Tibial artery (tissue), 4 donors: ENCODE data around the gene LRSAM1.
A peak's percentile ranks its signal among the peaks of the same experiment; 100 is the strongest.

ENCODE experiments used
- DNase-seq, 2 donors: peaks; one replicate each; pipeline ENCODE4 v3.0.0-alpha.2; 2019
- H3K27ac ChIP-seq, 2 donors: fragments of 200-600 bp; sonication (generic) in 1 of 2; 1 replicate in 1 of 2; 2 replicates in 1 of 2; pipeline ENCODE4 v1.5.1; 2018 to 2019; ENCODE audit warnings: mild to moderate bottlenecking in 1 of 2
- H3K27me3 ChIP-seq, 2 donors: fragments of 200-600 bp; sonication (generic) in 1 of 2; one replicate each; pipeline versions ENCODE4 v1.5.1 to v1.6.0; 2016 to 2019
- H3K36me3 ChIP-seq, 3 donors: fragments of 200-600 bp; sonication (generic) in 2 of 3; one replicate each; pipeline ENCODE4 v1.5.1; 2016 to 2019; ENCODE audit warnings: mild to moderate bottlenecking in 2 of 3
- H3K4me1 ChIP-seq, 4 donors: fragments of 200-600 bp; sonication (generic) in 2 of 4; 1 replicate in 3 of 4; 2 replicates in 1 of 4; pipeline ENCODE4 v1.5.1; 2016 to 2019
- H3K4me3 ChIP-seq, 2 donors: fragments of 200-600 bp; sonication (generic) in 1 of 2; 1 replicate in 1 of 2; 2 replicates in 1 of 2; pipeline ENCODE4 v1.5.1; 2018 to 2019; ENCODE audit warnings: mild to moderate bottlenecking in 2 of 2
- H3K9me3 ChIP-seq, 3 donors: fragments of 200-600 bp; sonication (generic) in 1 of 3; one replicate each; pipeline ENCODE4 v1.5.1; 2016 to 2019
- intact Hi-C: fragments of 100-400 bp; cut with DNase I; formaldehyde crosslinking; loops from one replicate; pipeline ENCODE4 v1.15.0; 2023; ENCODE audit warnings: low total_unique reads
- TF ChIP-seq, protein P1 (sequence below), 2 experiments: fragments of 200-600 bp in 1 of 2; fragments of 450-650 bp in 1 of 2; IDR thresholded peaks; one replicate each; pipeline ENCODE4 v1.5.1; 2017 to 2019; ENCODE audit warnings: antibody characterized with exemption in 2 of 2, mild to moderate bottlenecking in 1 of 2, moderate library complexity in 1 of 2

LRSAM1 gene

DNA sequence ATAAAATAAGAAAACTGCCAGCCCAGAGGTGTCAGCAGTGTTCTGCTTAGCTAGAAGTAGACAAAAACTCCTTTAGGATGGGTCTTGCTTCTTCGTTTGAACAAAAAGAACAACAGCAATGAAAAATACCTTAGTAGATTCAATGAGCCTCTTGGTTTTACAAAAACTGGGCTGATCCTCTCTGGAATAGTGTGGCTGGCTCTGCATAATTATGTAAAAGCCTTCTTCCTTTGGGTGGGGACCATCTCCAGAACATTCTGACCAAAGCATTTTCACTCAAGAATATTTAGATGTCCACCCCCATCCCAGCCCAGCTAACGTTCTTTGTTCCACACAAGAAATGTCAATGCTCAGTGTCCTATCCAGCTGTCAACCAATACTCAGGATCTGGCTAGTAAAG is 63.2 kb downstream of the LRSAM1 start:
- Histone ChIP-seq H3K4me1 (peaks cover 0 to 20% (median 10%) of the 10 kb centered on the region in 4 donors), H3K4me3 (no peak overlapping the region), H3K36me3 (peaks cover 47 to 89% (median 65%) of the 10 kb centered on the region in 3 donors), H3K27ac (no peak overlapping the region), H3K27me3 (no peaks in the 10 kb centered on the region), H3K9me3 (no peaks in the 10 kb centered on the region)
- TF ChIP-seq, protein P1, sequence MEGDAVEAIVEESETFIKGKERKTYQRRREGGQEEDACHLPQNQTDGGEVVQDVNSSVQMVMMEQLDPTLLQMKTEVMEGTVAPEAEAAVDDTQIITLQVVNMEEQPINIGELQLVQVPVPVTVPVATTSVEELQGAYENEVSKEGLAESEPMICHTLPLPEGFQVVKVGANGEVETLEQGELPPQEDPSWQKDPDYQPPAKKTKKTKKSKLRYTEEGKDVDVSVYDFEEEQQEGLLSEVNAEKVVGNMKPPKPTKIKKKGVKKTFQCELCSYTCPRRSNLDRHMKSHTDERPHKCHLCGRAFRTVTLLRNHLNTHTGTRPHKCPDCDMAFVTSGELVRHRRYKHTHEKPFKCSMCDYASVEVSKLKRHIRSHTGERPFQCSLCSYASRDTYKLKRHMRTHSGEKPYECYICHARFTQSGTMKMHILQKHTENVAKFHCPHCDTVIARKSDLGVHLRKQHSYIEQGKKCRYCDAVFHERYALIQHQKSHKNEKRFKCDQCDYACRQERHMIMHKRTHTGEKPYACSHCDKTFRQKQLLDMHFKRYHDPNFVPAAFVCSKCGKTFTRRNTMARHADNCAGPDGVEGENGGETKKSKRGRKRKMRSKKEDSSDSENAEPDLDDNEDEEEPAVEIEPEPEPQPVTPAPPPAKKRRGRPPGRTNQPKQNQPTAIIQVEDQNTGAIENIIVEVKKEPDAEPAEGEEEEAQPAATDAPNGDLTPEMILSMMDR (IDR thresholded peaks at IDR 0.05): no peak
- DNase-seq: no peak
- intact Hi-C loops: no loop called here

DNA sequence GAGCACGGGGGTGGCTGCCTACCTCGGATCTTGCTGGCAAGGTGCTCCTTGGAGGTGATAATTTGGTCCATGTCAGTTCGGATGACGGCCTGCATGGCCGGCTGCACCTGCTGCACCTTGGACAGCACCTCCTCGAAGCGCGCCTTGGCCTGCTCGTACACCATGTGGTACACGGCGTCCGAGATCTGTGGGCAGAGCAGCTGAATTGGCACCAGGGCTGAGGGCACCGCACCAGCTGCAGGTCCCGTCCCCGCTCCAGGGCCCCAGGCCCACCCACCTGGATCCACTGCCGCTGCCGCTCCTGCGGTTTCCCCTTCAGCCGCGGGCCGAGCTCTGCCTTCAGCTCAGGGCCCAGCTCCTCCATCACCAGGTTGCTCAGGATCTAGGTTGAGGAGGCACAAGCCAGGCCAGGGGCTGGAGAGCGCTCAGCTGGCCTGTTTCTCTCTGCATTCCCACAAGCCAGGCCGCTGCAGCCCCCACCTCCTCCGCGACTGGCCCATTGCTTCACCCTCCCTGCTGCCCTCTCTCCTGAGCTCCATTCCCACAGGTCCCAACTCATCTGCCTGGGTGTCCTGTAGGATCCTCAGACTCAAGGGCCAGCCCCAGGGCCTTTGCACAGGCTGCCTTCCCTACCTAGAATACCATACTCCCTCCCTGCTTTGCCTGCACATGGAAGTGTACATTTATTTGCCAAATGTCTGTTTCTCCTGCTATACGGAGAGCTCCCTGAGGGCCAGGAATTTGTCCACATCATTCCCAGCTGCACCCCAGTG is 65.7 kb downstream of the LRSAM1 start:
- Histone ChIP-seq H3K9me3 (no peaks in the 10 kb centered on the region), H3K4me3 (no peak overlapping the region), H3K27me3 (no peaks in the 10 kb centered on the region), H3K36me3 (peaks cover 47 to 75% (median 59%) of the 10 kb centered on the region in 3 donors), H3K27ac (no peak overlapping the region), H3K4me1 (peaks cover 0 to 36% (median 24%) of the 10 kb centered on the region in 4 donors)
- TF ChIP-seq, protein P1 (IDR thresholded peaks at IDR 0.05): no peak
- intact Hi-C loops: no loop called here
- DNase-seq: peak in 1 of 2 donors; percentile 63

DNA sequence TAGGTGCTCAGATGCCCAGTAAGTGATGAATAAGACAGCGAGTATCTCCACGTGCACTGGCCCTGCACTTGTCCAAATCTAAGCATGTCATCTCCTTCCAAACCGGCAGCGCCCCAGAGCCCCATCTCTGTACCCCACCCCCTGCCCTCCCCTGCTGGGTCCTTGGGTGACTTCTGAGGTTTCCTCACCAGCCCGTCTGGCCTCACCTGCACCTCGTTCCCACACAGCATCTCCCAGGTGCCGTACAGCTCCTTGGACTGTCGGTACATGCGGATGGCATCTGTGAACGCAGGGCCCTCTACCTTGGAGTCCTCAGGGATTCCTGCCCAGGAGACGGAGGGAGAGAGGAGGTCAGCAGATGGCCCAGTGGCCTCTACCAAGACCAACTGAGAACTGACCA is 66.3 kb downstream of the LRSAM1 start:
- TF ChIP-seq, protein P1 (IDR thresholded peaks at IDR 0.05): no peak
- H3K4me1 ChIP-seq: peaks cover 0 to 42% (median 30%) of the 10 kb centered on the region in 4 donors
- peaks cover 47 to 69% (median 61%) of the 10 kb centered on the region in 3 donors for H3K36me3 ChIP-seq
- H3K4me3 ChIP-seq: no peak overlapping the region
- H3K27ac ChIP-seq: no peak overlapping the region
- H3K27me3 ChIP-seq: no peaks in the 10 kb centered on the region
- no peak for DNase-seq
- H3K9me3 ChIP-seq: no peaks in the 10 kb centered on the region
- intact Hi-C loops: no loop called here

DNA sequence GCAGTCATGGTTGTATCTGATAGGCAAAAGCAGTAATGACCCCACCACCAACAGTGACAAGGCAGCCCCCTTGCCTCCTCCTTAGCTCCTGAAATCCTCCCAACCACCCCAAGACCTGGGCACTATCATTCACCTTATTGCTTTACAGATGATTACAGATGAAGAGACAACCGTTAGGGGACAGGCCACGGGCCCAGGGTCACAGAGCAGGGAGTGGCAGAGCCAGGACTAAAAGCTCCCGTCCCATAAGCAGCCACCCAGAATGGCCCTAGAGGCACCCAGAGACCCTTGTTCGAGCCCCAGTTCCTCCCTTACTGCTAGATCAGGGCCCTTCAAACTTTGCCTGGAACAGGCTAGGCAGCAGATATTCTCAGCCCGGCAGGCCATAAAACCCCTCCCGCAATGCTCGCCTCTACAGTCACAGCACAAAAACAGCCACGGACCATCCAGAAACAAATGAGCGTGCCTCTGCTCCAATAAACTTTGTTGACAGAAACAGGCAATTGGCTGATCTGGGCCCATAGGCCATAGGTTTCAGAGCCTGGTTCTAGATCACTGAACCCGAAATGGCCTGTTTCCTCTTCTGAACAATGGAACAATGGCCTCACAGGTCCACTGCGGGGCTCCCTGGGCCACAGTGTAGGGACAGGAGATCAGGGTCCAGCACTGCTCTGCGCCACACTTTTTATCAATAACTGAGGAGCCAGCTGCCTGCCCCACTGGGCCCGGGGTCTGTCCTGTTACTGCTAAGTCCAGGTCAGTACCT is 67.0 kb downstream of the LRSAM1 start:
- H3K27me3 ChIP-seq: no peaks in the 10 kb centered on the region
- peaks cover 43 to 63% (median 58%) of the 10 kb centered on the region in 3 donors for H3K36me3 ChIP-seq
- intact Hi-C loops: no loop called here
- H3K9me3 ChIP-seq: peaks cover 0 to under 1% (median 0%) of the 10 kb centered on the region in 3 donors
- H3K4me1 ChIP-seq: peaks cover 0 to 45% (median 31%) of the 10 kb centered on the region in 4 donors
- H3K4me3 ChIP-seq: no peak overlapping the region
- DNase-seq: no peak
- H3K27ac ChIP-seq: peak overlapping the region; percentile 40 to 85
- TF ChIP-seq, protein P1 (IDR thresholded peaks at IDR 0.05): no peak

DNA sequence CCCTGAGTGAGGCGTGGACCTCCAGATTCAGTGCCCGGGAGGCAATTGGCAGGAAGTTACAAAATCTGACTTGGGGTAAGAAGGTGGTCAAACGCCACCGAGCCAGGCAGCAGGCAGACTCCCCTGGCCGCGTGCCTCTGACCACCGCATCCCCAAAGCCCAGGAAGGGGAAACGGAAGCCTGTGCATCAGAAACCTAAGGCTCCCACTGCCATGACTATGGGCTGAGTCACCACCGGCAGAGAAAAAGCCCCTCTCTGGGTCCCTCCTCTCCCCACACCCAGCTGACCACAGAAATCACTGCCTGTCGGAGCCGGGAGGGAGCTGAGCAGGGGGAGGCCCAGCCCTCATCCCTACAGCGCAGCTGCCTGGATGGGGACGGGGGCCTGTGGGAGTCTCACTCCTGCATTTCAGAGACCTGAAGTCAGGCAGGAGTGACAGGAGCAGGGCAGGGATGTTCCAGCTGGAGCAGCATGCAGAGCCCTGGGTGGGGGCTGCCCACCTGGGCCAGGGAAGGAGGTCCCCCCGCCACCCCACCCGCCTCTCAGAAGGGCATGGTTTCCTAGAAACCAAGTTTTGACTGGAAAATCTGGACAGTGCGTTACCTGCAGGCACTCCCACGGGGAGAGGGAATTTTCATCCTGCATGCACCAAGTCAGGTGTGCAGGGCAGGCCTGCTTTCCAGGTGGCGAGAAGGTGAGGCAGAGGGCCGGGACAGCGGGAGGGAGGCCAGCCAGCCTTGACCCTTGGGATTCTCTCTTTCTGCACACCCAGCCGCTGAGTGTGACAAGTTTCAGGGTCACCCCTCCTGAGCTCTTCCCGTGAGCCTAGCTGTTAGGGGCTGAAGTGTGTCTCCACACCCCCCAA is 68.2 kb downstream of the LRSAM1 start:
- TF ChIP-seq, protein P1 (IDR thresholded peaks at IDR 0.05): no peak
- Histone ChIP-seq H3K4me3 (no peak overlapping the region), H3K36me3 (peaks cover 42 to 63% (median 59%) of the 10 kb centered on the region in 3 donors), H3K27me3 (no peaks in the 10 kb centered on the region), H3K4me1 (peaks cover 0 to 45% (median 32%) of the 10 kb centered on the region in 4 donors), H3K27ac (peak overlapping the region; percentile 33 to 85), H3K9me3 (peaks cover 0 to 6% (median 0%) of the 10 kb centered on the region in 3 donors)
- DNase-seq: peak in 1 of 2 donors; percentile 77
- intact Hi-C loops: loop anchor here (5.0 kb wide), 1 partner anchor 58 kb away; no protein-coding TSS in a partner anchor
